Mucosa of descending colon (tissue), 3 donors: Measurements from ENCODE around the gene CACFD1. TPM values are rescaled to one million over a fixed set of nuclear protein-coding genes. Genes with fewer than 3 reads are reported as not detected.

Experiments used
- ATAC-seq: fragments of 200-7000 bp; cut with Tn5 transposase; one replicate; pipeline ENCODE4 v1.9.1; 2020; ENCODE audit warnings: mild to moderate bottlenecking, moderate library complexity
- DNase-seq, 3 donors: peaks; one replicate each; pipeline ENCODE4 v3.0.0-alpha.2; 2020
- H3K36me3 ChIP-seq: fragments of 200-600 bp; one replicate; pipeline ENCODE4 v1.8.0; 2021; ENCODE audit warnings: low read depth, mild to moderate bottlenecking
- H3K4me1 ChIP-seq: fragments of 200-600 bp; one replicate; pipeline ENCODE4 v1.8.0; 2021; ENCODE audit warnings: low read depth, mild to moderate bottlenecking
- H3K4me3 ChIP-seq: fragments of 200-600 bp; one replicate; pipeline ENCODE4 v1.8.0; 2021; ENCODE audit warnings: mild to moderate bottlenecking
- H3K9me3 ChIP-seq: fragments of 200-600 bp; one replicate; pipeline ENCODE4 v1.8.0; 2021; ENCODE audit warnings: mild to moderate bottlenecking
- intact Hi-C, 2 donors: fragments of 100-400 bp; cut with DNase I in 1 of 2; cut with micrococcal nuclease in 1 of 2; formaldehyde crosslinking; loops; one replicate each; pipeline versions ENCODE4 v1.11.0 to v1.11.1; 2022; cut with DNase I, micrococcal nuclease
- total RNA-seq, 3 donors: library from RNA; stranded (reverse); fragmentation: NEBNext Ultra II Directional in 2 of 3; extraction: Animal tissue kit (Norgen Biotek cat#: 25700) in 2 of 3; gene quantifications; one replicate each; pipeline versions ENCODE4 v1.2.1 to v1.2.4, GENCODE V29; 2021 to 2023
- TF ChIP-seq, protein P1 (sequence below): fragments of 200-600 bp; IDR thresholded peaks from one replicate; pipeline ENCODE4 v1.8.0; 2022; ENCODE audit warnings: antibody characterized with exemption, mild to moderate bottlenecking
- donor health status: DM: no; HTN: no; CAD: no; lungs with moderate emphysema.
- donor health status: DM: no; HTN: no; CAD: no.
- donor health status: DM: no; HTN: yes; CAD: no.

Gene CACFD1
- total RNA-seq, 3 donors from 2014 or later = 42.7 to 84.2 (median 54.1) TPM

DNA sequence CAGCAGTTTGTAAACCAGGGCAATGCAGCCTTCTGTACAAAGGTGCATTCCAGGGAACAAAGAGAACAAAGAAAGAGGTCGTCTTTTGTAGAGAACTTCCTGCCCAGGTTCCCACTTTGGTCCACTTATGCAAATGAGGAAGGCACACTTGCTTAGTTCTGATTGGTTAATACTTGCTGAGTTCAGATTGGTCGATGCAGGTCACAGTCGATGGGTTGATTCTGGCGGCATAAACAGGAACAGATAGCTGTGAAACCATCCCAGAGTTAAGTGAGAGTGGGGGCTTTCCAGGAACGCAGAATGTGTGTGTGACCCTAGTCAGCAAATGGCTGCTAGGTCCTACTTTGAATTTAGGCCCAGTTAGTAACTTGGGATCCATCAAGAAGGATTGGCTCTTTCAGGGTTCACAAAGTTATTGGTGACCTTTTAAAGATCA lies 39.4 kb upstream of the CACFD1 start:
- DNase-seq (no peak), ATAC-seq (no peak)
- no peaks in the 10 kb centered on the region for H3K9me3 ChIP-seq
- TF ChIP-seq, protein P1, sequence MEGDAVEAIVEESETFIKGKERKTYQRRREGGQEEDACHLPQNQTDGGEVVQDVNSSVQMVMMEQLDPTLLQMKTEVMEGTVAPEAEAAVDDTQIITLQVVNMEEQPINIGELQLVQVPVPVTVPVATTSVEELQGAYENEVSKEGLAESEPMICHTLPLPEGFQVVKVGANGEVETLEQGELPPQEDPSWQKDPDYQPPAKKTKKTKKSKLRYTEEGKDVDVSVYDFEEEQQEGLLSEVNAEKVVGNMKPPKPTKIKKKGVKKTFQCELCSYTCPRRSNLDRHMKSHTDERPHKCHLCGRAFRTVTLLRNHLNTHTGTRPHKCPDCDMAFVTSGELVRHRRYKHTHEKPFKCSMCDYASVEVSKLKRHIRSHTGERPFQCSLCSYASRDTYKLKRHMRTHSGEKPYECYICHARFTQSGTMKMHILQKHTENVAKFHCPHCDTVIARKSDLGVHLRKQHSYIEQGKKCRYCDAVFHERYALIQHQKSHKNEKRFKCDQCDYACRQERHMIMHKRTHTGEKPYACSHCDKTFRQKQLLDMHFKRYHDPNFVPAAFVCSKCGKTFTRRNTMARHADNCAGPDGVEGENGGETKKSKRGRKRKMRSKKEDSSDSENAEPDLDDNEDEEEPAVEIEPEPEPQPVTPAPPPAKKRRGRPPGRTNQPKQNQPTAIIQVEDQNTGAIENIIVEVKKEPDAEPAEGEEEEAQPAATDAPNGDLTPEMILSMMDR = no peak
- no peak overlapping the region for H3K4me3 ChIP-seq
- intact Hi-C loops = no loop called here
- H3K36me3 ChIP-seq = no peaks in the 10 kb centered on the region
- peaks cover 15% of the 10 kb centered on the region for H3K4me1 ChIP-seq

DNA sequence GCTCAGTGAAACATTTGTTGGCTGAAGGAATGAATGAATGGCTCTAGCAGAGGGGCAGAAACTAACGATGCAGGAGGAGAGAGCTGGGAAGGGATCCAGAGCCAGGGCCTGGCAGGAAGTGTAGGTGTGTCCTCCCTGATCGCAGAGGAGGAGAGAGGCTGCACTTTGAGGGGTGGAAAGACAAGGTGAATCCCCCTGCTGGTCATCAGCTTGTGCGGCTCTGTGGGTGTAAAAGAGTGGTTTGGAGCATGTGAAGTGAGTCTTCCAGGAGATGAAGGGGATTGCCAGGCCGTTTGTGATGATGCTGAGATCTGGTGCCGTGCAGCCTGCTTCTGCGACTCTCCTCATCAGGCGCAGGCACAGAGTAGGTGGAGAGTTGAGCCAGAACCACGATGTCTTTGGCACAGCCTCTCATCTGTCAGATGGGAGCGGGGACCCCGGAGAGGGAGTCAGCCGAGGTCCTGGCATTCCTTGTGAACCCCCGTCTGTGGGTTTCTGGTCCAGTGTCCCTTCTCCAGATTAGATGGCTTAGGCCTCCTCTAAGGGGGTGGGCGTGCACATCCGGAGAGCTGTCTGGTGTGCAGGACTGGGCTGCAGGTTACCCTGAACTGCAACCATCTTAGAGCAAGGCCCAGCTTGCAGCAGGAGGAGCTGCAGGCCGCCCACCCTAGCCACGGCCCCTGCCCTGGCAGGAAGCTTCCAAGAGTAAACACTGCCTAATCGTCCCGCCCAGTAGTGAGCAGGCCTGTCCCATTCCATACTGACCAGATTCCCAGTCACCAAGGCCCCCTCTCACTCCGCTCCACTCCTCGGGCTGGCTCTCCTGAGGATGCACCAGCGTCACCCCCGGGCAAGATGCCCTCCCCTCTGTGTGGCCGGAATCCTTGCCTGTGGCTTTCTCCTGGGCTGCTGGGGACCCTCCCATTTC lies 37.9 kb upstream of the CACFD1 start, which contains the start of gene ADAMTS13:
TSS of gene ADAMTS13 (plus strand) at position 753 of the 928 bp plus-strand sequence. CDS start at position 830, 77 bp downstream.
- Histone ChIP-seq H3K4me3 (no peak within 1 kb of the TSS), H3K36me3 (no peaks in the 10 kb centered on the region), H3K9me3 (no peaks in the 10 kb centered on the region), H3K4me1 (peaks cover 6% of the 10 kb centered on the region)
- intact Hi-C loops = no loop called here
- TF ChIP-seq, protein P1 = no peak
- ATAC-seq (no peak), DNase-seq (no peak)

DNA sequence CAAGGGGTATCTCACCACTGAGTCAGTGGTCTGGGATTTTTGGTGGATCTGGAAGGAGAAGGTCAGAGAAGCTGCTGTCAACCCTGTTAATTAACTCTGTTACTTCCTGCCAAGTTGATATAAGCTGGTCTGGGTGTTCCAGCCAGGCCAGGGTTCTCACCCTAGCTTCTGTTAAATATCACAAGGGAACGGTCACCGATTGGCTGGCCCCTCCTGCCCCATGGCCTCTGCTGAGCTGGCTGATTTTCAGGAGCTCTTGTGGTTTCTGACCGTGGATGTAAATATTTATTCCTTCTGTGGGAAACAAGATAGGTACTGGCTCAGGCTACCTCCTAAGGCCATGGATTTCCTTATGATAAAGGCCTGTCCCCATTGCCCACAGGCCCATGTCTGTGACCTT lies 36.6 kb upstream of the CACFD1 start:
- DNase-seq (no peak), ATAC-seq (no peak)
- intact Hi-C loops = no loop called here
- Histone ChIP-seq H3K4me3 (no peak overlapping the region), H3K9me3 (no peaks in the 10 kb centered on the region), H3K36me3 (no peaks in the 10 kb centered on the region), H3K4me1 (peaks cover 7% of the 10 kb centered on the region)
- TF ChIP-seq, protein P1 = no peak

DNA sequence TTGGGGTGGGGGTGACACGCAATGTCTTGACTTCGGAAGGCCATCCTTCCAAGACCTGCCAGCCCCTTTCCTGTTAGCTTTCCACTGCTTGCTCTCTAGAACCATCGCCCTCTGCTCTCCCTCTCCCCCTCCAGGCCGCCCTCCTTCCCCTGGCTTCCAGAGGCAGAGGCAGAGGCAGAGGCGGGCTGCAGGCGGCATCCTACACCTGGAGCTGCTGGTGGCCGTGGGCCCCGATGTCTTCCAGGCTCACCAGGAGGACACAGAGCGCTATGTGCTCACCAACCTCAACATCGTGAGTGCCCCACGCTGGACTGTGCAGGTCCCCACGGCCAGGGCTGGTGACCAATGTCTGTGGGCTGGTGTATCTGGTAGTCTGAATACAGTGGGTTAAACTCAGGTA lies 35.6 kb upstream of the CACFD1 start:
- intact Hi-C loops = no loop called here
- Histone ChIP-seq H3K36me3 (no peaks in the 10 kb centered on the region), H3K4me1 (peaks cover 4% of the 10 kb centered on the region), H3K9me3 (no peaks in the 10 kb centered on the region), H3K4me3 (no peak overlapping the region)
- TF ChIP-seq, protein P1 = no peak
- ATAC-seq (no peak), DNase-seq (no peak)

DNA sequence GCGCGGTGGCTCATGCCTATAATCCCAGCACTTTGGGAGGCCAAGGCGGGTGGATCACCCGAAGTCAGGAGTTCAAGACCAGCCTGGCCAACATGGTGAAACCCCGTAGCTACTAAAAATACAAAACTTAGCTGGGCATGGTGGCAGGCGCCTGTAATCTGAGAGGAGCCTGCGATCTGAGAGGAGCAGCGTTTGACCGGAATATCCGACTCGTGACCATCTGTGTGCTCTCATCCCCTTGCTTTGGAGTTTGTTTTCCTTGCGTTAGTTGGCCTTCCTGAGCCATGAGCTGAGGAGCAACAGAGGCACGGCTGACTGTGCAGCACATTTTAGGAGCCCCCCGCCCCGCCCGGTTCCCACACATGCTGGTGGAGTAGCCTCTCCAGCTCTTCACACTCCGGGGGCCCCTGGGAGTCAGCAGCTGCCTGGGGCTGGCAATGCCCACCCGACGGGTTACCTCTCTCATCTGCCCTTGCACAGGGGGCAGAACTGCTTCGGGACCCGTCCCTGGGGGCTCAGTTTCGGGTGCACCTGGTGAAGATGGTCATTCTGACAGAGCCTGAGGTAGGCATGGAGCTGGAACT lies 34.6 kb upstream of the CACFD1 start:
- no peak for ATAC-seq
- TF ChIP-seq, protein P1 = no peak
- Histone ChIP-seq H3K4me3 (no peak overlapping the region), H3K36me3 (no peaks in the 10 kb centered on the region), H3K4me1 (peaks cover 4% of the 10 kb centered on the region), H3K9me3 (no peaks in the 10 kb centered on the region)
- no peak for DNase-seq
- intact Hi-C loops = no loop called here
